Measurements from ENCODE around the gene GALNT11.

Gene GALNT11

GRCh38 chr7:152117356-152117755 lies 91.9 kb downstream of the GALNT11 start:
- DNase-seq (ENCODE audit: low read depth): no peak

GRCh38 chr7:152120210-152120609 lies 94.7 kb downstream of the GALNT11 start:
- DNase-seq (ENCODE audit: low read depth): no peak

- no peak for DNase-seq (ENCODE audit: low read depth)
Measured at GRCh38 chr7:152120776-152121175, 95.3 kb downstream of the GALNT11 start.

DNA sequence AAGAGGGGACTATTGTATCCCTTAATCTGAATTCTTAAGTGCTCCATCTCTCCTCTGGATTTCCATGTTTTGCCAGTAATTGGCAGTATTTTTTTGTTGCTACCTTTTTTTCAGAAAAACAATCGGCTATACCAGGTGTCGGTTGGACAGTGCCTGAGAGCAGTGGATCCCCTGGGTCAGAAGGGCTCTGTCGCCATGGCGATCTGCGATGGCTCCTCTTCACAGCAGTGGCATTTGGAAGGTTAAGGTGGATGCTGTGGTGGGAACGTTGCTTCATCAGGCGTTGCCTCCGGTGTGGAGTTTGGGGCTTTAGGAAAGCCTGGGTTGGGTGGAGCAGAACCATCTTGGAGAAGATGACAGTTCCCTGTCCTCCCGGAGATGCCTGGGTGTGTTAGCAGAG lies 96.0 kb downstream of the GALNT11 start:
- DNase-seq (ENCODE audit: low read depth): no peak

- no peak for DNase-seq (ENCODE audit: low read depth)
Measured at GRCh38 chr7:152122540-152122939, 97.1 kb downstream of the GALNT11 start.

DNA sequence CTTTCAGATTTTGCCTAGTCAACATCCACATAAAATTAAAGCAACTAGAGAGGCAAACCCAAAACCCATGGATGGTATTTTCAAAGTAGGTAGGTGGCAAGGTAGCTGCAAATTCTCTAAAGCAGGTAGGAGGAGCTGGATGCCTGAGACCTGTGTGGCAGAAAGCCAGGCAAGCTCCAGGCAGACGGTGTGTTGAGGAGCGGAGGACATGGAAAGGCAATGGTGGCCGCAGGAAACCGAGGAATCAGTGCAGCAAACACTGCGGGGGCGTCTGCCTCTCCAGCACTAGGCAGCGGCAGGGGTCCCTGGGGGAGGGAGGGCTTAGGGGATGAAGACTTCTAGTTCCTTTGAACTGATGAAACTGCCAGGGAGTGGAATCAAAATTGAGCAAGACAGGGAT lies 101.3 kb downstream of the GALNT11 start:
- DNase-seq (ENCODE audit: low read depth): no peak

- no peak for DNase-seq (ENCODE audit: low read depth)
Measured at GRCh38 chr7:152127229-152127628, 101.8 kb downstream of the GALNT11 start.

DNA sequence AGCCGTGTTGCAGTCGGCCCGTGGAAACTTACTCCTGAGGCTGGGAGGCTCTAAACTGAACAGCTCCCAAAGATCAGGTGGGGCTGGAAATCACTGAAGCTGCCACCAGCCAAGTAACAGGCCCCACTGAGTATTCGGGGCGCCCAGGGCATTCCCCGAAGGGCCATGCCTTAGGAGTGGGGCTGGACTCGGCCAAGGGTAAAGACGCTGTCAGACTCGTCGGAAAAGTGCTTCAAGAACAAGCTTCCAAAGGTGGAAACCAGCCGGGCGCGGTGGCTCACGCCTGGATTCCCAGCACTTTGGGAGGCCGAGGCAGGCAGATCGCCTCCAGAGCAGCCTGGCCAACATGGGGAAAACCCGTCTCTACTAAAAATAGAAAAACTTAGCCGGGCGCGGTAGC lies 102.8 kb downstream of the GALNT11 start:
- DNase-seq (ENCODE audit: low read depth): no peak

- DNase-seq (ENCODE audit: low read depth): no peak
Measured at GRCh38 chr7:152128741-152129461, 103.4 kb downstream of the GALNT11 start.

DNA sequence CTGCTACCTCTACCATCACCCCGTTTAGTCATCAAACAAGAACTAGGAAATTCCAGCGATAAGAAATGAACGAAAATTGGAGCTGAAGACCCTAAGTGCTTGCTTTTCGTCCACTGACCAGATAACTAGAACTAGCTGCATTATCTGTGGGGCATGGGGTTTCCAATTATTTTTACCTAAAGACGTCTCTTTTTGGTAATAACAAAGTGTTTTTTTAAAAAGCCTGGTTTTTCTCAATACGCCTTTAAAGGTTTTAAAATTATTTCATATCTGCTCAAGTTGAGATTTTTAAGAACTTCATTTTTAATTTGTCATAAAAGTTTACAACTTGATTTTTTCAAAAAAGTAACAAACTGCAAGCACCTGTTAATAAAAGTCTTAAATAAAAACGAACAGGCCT lies 104.2 kb downstream of the GALNT11 start:
- no peak for DNase-seq (ENCODE audit: low read depth)

DNA sequence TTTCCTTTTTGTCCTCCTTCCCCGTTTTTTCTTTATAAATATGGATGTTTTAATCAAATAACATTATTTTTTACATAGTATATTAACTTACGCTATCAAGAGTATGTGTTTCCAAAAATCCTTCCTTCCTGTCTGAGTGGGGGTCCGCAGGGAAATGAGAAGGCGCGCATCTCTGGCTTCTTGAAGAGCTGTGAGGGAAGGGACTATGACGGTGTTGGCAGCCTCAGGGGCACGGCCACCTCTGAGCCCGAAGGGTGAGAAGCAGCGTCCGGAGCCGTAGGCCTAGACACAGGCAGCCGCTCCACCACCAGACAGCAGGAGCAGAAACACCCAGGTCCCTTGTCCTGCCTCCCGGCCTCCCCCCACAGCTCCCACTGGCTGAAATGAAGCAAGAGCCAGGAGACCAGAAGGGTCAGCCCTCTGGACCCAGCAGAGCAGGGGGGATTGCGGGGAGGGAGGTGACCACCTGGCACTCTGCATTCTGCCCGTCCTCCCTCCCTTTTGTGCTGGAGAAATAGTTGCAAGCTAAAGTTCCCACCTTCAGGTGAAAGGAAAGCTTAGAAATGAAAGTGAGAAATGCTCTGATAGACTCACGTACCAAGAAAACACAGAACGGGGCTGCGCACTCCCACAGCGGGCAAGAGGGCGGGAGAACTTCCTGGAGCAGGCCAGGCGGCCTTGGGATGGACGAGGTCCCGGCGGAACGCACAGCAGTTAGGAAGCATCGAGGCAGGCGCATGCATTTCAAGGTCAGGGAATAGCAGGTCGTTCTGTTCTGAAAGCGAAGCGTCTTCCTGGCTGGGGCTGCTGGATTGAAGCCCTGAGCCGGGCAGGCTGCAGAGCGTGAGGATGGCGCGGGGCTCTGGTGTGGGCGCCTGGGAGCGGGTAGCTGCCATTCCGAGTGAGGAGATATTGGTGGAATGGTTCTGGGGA lies 105.5 kb downstream of the GALNT11 start:
- no peak for DNase-seq (ENCODE audit: low read depth)

DNA sequence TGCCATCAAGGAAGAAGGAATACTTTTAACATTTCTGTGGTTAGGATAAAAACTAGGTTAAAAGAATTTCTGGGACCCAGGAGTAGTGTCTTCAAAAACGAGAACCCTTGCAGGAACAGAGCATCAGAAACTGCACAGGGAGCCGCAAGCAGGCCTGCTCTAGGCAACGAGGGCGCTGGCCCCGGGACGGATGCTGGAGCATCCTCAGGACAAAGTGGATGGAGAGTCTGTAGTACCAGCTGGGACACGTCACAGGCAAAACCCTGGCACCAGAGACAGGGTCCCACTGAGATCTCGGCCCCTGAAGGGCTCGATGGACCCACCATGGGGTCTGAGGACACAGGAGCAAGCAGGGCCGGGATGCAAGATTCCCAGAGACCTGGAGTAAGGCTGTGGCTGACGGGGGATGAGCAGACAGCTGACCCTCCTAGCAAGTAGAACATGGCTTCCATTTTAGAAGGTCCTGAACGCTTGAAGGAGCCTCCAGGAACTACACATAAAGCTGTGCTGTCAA lies 106.6 kb downstream of the GALNT11 start:
- DNase-seq (ENCODE audit: low read depth): no peak

- no peak for DNase-seq (ENCODE audit: low read depth)
Measured at GRCh38 chr7:152132812-152133211, 107.3 kb downstream of the GALNT11 start.

DNA sequence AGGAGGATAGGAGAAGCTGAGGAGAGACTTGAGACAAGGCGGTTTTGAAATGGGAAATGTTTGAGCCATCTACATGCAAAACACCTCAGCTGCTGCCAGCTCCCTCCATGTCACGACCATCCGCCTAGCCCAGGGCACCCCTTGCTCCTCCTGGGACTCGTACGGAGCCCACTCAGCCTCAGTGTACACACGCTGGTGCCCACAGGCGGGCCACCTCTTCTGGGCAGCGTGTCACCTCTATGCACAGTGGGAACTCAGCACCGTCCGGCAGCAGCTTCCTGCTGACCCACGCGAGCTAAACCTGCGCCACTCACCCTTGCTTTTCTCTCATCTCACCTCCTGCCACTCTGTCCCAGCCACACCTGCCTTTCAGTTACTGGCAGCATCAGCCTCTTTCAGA lies 108.3 kb downstream of the GALNT11 start:
- DNase-seq (ENCODE audit: low read depth): no peak

GRCh38 chr7:152136686-152137085 lies 111.2 kb downstream of the GALNT11 start:
- peak; percentile 8 for DNase-seq (ENCODE audit: low read depth)

GRCh38 chr7:152137476-152138025 lies 112.1 kb downstream of the GALNT11 start:
- no peak for DNase-seq (ENCODE audit: low read depth)

DNA sequence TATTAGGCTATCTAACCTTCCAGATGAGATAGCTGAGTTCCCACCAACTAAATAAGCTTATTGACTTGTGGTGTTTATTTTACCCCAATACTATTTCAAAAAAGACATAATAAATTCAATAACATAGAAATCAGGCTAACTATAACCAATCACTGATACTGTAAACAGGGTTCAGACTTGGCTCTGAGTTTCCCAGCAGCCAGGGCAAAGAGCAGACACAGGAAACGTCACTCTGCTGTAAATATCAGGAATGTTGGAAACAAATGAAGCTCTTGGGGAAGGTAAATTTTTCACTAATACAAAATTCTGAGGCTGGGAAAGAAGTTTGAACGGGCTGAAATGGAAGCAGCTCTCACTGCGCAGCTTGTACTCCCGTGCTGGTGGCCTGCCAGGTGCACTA lies 114.6 kb downstream of the GALNT11 start:
- no peak for DNase-seq (ENCODE audit: low read depth)

DNA sequence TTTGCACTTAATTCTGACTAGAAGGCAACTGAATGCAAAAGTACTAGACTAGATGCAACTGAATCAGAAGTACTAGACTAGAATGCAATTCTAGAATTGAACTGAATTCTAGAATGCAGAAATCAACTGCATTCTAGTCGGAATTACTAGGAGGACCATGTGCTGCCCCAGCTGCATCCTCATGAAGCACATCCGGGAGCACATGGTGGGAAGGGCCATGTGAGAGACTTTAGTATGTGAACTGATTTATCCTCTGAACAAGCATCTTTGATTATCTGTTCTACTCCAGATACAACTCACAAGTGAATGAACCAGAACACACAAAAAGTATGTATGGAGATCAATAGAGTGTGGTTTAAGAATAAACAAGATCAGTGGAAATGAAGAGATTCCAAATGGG lies 115.1 kb downstream of the GALNT11 start:
- DNase-seq (ENCODE audit: low read depth): no peak

DNA sequence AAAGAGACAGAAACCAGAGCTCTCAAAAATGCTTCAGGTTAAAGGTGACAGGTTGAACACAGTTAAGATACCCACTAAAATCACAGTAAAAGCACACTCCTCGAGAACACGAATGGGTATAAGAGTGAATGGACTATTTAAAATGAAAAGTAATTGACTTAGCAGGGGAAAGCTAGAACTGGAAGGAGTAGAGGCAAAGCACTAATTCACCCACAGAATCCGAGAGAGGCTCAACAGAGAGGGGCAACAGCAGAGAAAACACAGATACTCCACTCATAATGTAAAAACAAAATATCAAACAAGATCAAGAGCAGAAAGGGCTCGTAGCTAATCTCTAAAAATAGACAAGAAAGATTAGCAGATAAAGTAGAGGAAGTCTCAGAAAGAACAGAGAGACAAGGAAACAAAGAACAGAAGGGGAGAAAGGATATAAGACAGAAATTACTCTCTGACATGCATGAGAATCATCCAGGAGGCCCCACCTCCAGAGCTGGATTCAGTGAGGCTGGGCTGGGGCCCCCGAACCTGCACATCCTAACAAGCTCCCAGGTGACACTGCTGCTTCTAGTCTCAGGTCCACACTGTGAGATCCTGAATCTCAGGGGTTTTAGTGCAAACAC lies 117.6 kb downstream of the GALNT11 start:
- no peak for DNase-seq (ENCODE audit: low read depth)

GRCh38 chr7:152144557-152145245 lies 119.2 kb downstream of the GALNT11 start:
- DNase-seq (ENCODE audit: low read depth): no peak

- DNase-seq (ENCODE audit: low read depth): peak; percentile 18
Measured at GRCh38 chr7:152145853-152146466, 120.5 kb downstream of the GALNT11 start.
